ENCODE measurements around the gene PELI1. TPM values are rescaled to one million over a fixed set of nuclear protein-coding genes. Genes with fewer than 3 reads are reported as not detected.

The PELI1 gene
- total and polyA plus RNA-seq, 2 donors (not counting 1 experiment from before 2014, with no cell fraction given): 5.9 to 7.7 TPM

DNA sequence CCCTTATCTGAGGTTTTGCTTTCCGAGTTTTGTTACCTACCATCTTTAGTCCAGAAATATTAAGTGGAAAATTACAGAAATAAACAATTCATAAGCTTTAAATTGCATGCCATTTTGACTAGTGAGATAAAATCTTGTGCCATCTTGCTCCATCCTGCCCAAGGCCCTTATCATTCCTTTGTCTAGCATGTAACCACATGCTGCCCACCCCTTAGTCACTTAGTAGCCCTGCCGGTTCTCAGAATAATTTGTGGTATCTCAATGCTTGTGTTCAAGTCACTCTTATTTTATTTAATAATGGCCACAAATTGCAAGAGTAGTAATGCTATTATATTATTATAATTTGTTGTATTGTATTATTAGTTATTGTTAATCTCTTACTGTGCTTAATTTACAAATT is 88.2 kb downstream of the PELI1 start:
- DNase-seq (ENCODE audit: low read depth in 2 of 2): no peak
- Histone ChIP-seq H3K27ac (ENCODE audit: insufficient read depth, low read length) (no peak overlapping the region), H3K27me3 (ENCODE audit: control insufficient read depth, insufficient read depth, low read length) (no peaks in the 10 kb centered on the region), H3K9ac (ENCODE audit: insufficient read depth, low read length) (no peak overlapping the region), H3K4me2 (ENCODE audit: extremely low read depth, insufficient read depth, low read length) (no peak overlapping the region), H4K20me1 (ENCODE audit: control insufficient read depth, extremely low read depth, insufficient read depth, low read length) (no peaks in the 10 kb centered on the region), H3K36me3 (ENCODE audit: control insufficient read depth, insufficient read depth, low read length) (no peaks in the 10 kb centered on the region), H3K4me3 (replicated peaks in 1 of 4; ENCODE audit: control extremely low read depth in 1 of 4, insufficient read depth in 1 of 4, low read depth in 3 of 4, low read length in 4 of 4) (no peak overlapping the region), H3K9me3 (ENCODE audit: control insufficient read depth, insufficient read depth, low read depth, low read length) (no peaks in the 10 kb centered on the region), H3K4me1 (ENCODE audit: control insufficient read depth, extremely low read depth, insufficient read depth, low read length) (no peaks in the 10 kb centered on the region), H3K79me2 (ENCODE audit: control insufficient read depth, insufficient read depth, low read length) (no peaks in the 10 kb centered on the region), H2AFZ (ENCODE audit: low read length) (no peak overlapping the region)
- TF ChIP-seq, protein P1, sequence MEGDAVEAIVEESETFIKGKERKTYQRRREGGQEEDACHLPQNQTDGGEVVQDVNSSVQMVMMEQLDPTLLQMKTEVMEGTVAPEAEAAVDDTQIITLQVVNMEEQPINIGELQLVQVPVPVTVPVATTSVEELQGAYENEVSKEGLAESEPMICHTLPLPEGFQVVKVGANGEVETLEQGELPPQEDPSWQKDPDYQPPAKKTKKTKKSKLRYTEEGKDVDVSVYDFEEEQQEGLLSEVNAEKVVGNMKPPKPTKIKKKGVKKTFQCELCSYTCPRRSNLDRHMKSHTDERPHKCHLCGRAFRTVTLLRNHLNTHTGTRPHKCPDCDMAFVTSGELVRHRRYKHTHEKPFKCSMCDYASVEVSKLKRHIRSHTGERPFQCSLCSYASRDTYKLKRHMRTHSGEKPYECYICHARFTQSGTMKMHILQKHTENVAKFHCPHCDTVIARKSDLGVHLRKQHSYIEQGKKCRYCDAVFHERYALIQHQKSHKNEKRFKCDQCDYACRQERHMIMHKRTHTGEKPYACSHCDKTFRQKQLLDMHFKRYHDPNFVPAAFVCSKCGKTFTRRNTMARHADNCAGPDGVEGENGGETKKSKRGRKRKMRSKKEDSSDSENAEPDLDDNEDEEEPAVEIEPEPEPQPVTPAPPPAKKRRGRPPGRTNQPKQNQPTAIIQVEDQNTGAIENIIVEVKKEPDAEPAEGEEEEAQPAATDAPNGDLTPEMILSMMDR (conservative IDR thresholded peaks at IDR 0.05 in 1 of 2, IDR thresholded peaks at IDR 0.05 in 1 of 2; ENCODE audit: low read depth in 1 of 2, low read length in 2 of 2): no peak
- TF ChIP-seq EZH2 (IDR thresholded peaks at IDR 0.05; ENCODE audit: low read length, missing control alignments): no peak

DNA sequence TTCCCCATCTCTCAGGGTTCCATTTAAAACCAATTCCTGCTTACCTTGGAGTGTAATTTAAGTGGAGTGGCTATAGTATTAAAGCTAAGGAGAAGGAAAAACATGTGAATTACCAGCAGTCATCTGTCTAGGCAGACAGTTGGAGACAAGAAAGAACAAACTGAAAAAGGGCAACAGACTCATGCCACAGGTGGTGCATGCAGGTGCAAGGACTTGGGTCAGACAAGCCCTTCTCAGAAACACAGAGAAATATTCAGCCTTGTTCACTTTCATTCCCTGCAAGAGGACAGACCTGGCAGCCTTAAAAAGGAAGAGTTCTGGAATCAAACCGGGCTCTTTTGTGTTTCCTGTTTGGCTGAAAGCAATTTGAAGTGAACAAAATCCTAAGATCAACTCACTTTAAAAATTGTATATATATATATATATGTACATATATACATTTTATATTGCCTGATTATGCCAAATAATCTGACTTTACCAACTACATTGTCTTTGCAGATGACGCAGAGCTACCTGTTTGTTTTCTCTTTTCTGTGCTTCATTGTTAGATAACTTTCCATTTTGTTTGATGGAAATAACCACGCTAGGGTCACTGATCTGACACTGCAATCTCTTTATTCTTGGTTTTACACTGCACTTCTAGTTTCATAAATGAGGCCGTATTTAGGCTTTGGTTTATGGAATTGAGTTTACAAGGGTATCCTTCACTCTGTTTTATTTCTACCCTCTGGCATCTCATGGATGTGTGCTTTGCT is 89.9 kb downstream of the PELI1 start:
- no peak overlapping the region for H3K4me2 ChIP-seq (ENCODE audit: extremely low read depth, insufficient read depth, low read length)
- H3K27me3 ChIP-seq (ENCODE audit: control insufficient read depth, insufficient read depth, low read length): no peaks in the 10 kb centered on the region
- no peaks in the 10 kb centered on the region for H3K9me3 ChIP-seq (ENCODE audit: control insufficient read depth, insufficient read depth, low read depth, low read length)
- no peak overlapping the region for H2AFZ ChIP-seq (ENCODE audit: low read length)
- H3K4me3 ChIP-seq (replicated peaks in 1 of 4; ENCODE audit: control extremely low read depth in 1 of 4, insufficient read depth in 1 of 4, low read depth in 3 of 4, low read length in 4 of 4): no peak overlapping the region
- no peak for DNase-seq (ENCODE audit: low read depth in 2 of 2)
- no peak overlapping the region for H3K9ac ChIP-seq (ENCODE audit: insufficient read depth, low read length)
- H3K4me1 ChIP-seq (ENCODE audit: control insufficient read depth, extremely low read depth, insufficient read depth, low read length): no peaks in the 10 kb centered on the region
- TF ChIP-seq EZH2 (IDR thresholded peaks at IDR 0.05; ENCODE audit: low read length, missing control alignments): no peak
- TF ChIP-seq, protein P1 (conservative IDR thresholded peaks at IDR 0.05 in 1 of 2, IDR thresholded peaks at IDR 0.05 in 1 of 2; ENCODE audit: low read depth in 1 of 2, low read length in 2 of 2): no peak
- no peaks in the 10 kb centered on the region for H3K36me3 ChIP-seq (ENCODE audit: control insufficient read depth, insufficient read depth, low read length)
- H3K79me2 ChIP-seq (ENCODE audit: control insufficient read depth, insufficient read depth, low read length): no peaks in the 10 kb centered on the region
- no peaks in the 10 kb centered on the region for H4K20me1 ChIP-seq (ENCODE audit: control insufficient read depth, extremely low read depth, insufficient read depth, low read length)
- no peak overlapping the region for H3K27ac ChIP-seq (ENCODE audit: insufficient read depth, low read length)

DNA sequence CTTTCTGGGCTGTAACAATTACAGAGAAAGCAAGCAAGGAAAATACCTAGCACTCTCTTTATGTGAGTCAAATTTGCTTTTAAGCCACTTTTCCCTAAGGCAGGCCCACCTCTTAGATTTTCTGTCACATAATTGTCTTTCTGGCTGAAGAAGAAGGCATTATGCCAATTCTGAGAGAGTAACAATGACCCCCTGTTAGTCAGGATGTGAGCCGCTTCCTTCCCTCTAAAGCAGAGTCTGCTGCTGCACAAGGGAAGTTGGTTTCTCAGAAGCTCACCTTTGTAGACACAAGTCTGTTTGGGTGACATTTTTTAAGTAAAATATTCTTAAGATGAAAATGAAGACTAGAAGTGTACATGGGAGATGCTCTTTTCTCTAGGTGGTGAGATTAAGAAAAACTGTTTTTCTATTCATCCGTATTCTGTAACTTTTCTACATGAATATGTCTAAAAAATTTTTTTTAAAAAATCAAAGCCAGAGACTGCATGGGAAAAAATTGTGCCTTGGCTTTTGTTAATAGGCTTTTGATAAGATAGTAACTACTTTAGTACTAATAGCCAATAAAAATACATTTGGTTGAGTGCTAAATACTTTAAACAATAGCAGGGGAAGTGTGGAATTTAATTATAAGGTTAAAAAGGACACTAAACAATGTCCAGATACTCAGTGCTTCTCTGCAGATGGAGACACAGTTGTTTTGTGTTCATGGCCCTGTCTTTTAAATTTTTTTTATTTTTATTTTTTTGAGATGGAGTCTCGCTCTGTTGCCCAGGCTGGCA is 91.6 kb downstream of the PELI1 start:
- no peaks in the 10 kb centered on the region for H4K20me1 ChIP-seq (ENCODE audit: control insufficient read depth, extremely low read depth, insufficient read depth, low read length)
- no peak overlapping the region for H3K27ac ChIP-seq (ENCODE audit: insufficient read depth, low read length)

More for the DNA sequence above, 91.6 kb downstream of the PELI1 start:
- Histone ChIP-seq H3K4me1 (ENCODE audit: control insufficient read depth, extremely low read depth, insufficient read depth, low read length) (no peaks in the 10 kb centered on the region), H3K27me3 (ENCODE audit: control insufficient read depth, insufficient read depth, low read length) (no peaks in the 10 kb centered on the region), H3K4me3 (replicated peaks in 1 of 4; ENCODE audit: control extremely low read depth in 1 of 4, insufficient read depth in 1 of 4, low read depth in 3 of 4, low read length in 4 of 4) (no peak overlapping the region), H3K79me2 (ENCODE audit: control insufficient read depth, insufficient read depth, low read length) (no peaks in the 10 kb centered on the region), H3K36me3 (ENCODE audit: control insufficient read depth, insufficient read depth, low read length) (no peaks in the 10 kb centered on the region), H3K9ac (ENCODE audit: insufficient read depth, low read length) (no peak overlapping the region), H3K4me2 (ENCODE audit: extremely low read depth, insufficient read depth, low read length) (no peak overlapping the region), H2AFZ (ENCODE audit: low read length) (no peak overlapping the region), H3K9me3 (ENCODE audit: control insufficient read depth, insufficient read depth, low read depth, low read length) (no peaks in the 10 kb centered on the region)
- no peak for TF ChIP-seq EZH2 (IDR thresholded peaks at IDR 0.05; ENCODE audit: low read length, missing control alignments)
- TF ChIP-seq, protein P1 (conservative IDR thresholded peaks at IDR 0.05 in 1 of 2, IDR thresholded peaks at IDR 0.05 in 1 of 2; ENCODE audit: low read depth in 1 of 2, low read length in 2 of 2): no peak
- DNase-seq (ENCODE audit: low read depth in 2 of 2): peak in 1 of 2 donors; percentile 3

Data from fibroblast of lung (primary cell).